A673 (cell line): ENCODE results near the gene SGMS1. TPM values are rescaled to one million over a fixed set of nuclear protein-coding genes. Genes with fewer than 3 reads are reported as not detected.
A peak's percentile ranks its signal among the peaks of the same experiment; 100 is the strongest.

Source experiments
- BruUV-seq: library from RNA; stranded (reverse); fragments of 400-500 nt; replicated peaks from 2 replicates; lab custom pipeline; 2021; lab: Mats Ljungman, UMichigan
- CTCF ChIA-PET: fragments of 300-600 bp; sonication (Branson Sonifier 250); formaldehyde crosslinking; loops from one replicate; lab custom pipeline; 2022; ENCODE audit warnings: antibody characterized with exemption; lab: Charles Lee
- POLR2A ChIA-PET: fragments of 300-600 bp; sonication (Branson Sonifier 250); formaldehyde crosslinking; loops from one replicate; lab custom pipeline; 2022; ENCODE audit warnings: antibody characterized with exemption; ENCODE audit not compliant: low non-redundant PET; lab: Charles Lee
- DNase-seq: peaks from one replicate; pipeline ENCODE4 v3.0.0-alpha.2; 2015; ENCODE audit warnings: low spot score
- H3K27ac ChIP-seq: fragments of 200-600 bp; sonication (generic); 2 replicates; pipeline ENCODE4 v1.5.1; 2016; ENCODE audit warnings: mixed run types, low read depth, mild to moderate bottlenecking, mixed read lengths, antibody characterized with exemption, low read length; ENCODE audit not compliant: poor library complexity, severe bottlenecking
- H3K27me3 ChIP-seq: fragments of 200-600 bp; sonication (generic); replicated peaks from 2 replicates; pipeline ENCODE4 v1.6.1; 2017; ENCODE audit warnings: mixed run types, low read depth, mild to moderate bottlenecking, mixed read lengths, antibody characterized with exemption, low read length; ENCODE audit not compliant: insufficient read depth, poor library complexity
- H3K36me3 ChIP-seq: fragments of 200-600 bp; sonication (generic); 2 replicates; pipeline ENCODE4 v1.6.1; 2016; ENCODE audit warnings: mixed run types, mild to moderate bottlenecking, mixed read lengths, antibody characterized with exemption, low read length; ENCODE audit not compliant: insufficient read depth, poor library complexity, severe bottlenecking
- H3K4me1 ChIP-seq: fragments of 200-600 bp; sonication (generic); 2 replicates; pipeline ENCODE4 v1.6.1; 2017; ENCODE audit warnings: mixed run types, mild to moderate bottlenecking, mixed read lengths, antibody characterized with exemption, low read length; ENCODE audit not compliant: insufficient read depth, poor library complexity, severe bottlenecking
- H3K4me3 ChIP-seq: fragments of 200-600 bp; sonication (generic); 2 replicates; pipeline ENCODE4 v1.5.1; 2016; ENCODE audit warnings: low read depth, mixed run types, mild to moderate bottlenecking, mixed read lengths, low read length; ENCODE audit not compliant: poor library complexity, severe bottlenecking
- H3K9me3 ChIP-seq: fragments of 200-600 bp; sonication (generic); 2 replicates; pipeline ENCODE4 v1.6.1; 2016; ENCODE audit warnings: mixed run types, low read depth, mild to moderate bottlenecking, mixed read lengths, antibody characterized with exemption, low read length; ENCODE audit not compliant: poor library complexity, severe bottlenecking
- CTCF ChIP-seq: fragments of 300-800, 200-600 bp; sonication (generic); conservative IDR thresholded peaks from 2 replicates; pipeline ENCODE4 v1.5.1; 2017; ENCODE audit warnings: low read depth, mild to moderate bottlenecking, antibody characterized with exemption, low read length, moderate library complexity, mixed read lengths
- EZH2 ChIP-seq: fragments of 200-600 bp; sonication (generic); IDR thresholded peaks from 2 replicates; pipeline ENCODE4 v1.6.1; 2017; ENCODE audit warnings: borderline replicate concordance, low read depth, mild to moderate bottlenecking, mixed read lengths, antibody characterized with exemption, low read length; ENCODE audit not compliant: poor library complexity, severe bottlenecking
- intact Hi-C: fragments of 100-400 bp; cut with micrococcal nuclease; formaldehyde crosslinking; loops from one replicate; pipeline ENCODE4 v1.10.0; 2022; ENCODE audit not compliant: unreplicated experiment
- total RNA-seq: library from RNA; stranded (reverse); gene quantifications from 2 replicates; pipeline ENCODE4 v1.2.3, GENCODE V29; 2021

The SGMS1 gene
- total RNA-seq, 1 experiment from 2014 or later = 13.0 TPM

GRCh38 chr10:50280049-50280841, 343.5 kb downstream of the SGMS1 start:
- no peaks in the 10 kb centered on the region for H3K4me1 ChIP-seq
- no peak overlapping the region for H3K27ac ChIP-seq
- ChIA-PET POLR2A (no interaction called here), CTCF (no interaction called here)
- DNase-seq = no peak
- H3K4me3 ChIP-seq = no peak overlapping the region
- peaks cover 41% of the 10 kb centered on the region for H3K27me3 ChIP-seq
- intact Hi-C loops = no loop called here
- BruUV-seq = no TSS peak
- no peaks in the 10 kb centered on the region for H3K36me3 ChIP-seq
- H3K9me3 ChIP-seq = no peaks in the 10 kb centered on the region
- no peak for TF ChIP-seq EZH2
- TF ChIP-seq CTCF = no peak

GRCh38 chr10:50279489-50279888, 344.3 kb downstream of the SGMS1 start:
- Histone ChIP-seq H3K9me3 (no peaks in the 10 kb centered on the region), H3K4me1 (no peaks in the 10 kb centered on the region), H3K4me3 (no peak overlapping the region), H3K36me3 (no peaks in the 10 kb centered on the region), H3K27ac (no peak overlapping the region), H3K27me3 (peaks cover 41% of the 10 kb centered on the region)
- CTCF ChIA-PET = no interaction called here
- POLR2A ChIA-PET = no interaction called here
- intact Hi-C loops = no loop called here
- no peak for DNase-seq
- TF ChIP-seq EZH2 (no peak), CTCF (no peak)
- no TSS peak for BruUV-seq

DNA sequence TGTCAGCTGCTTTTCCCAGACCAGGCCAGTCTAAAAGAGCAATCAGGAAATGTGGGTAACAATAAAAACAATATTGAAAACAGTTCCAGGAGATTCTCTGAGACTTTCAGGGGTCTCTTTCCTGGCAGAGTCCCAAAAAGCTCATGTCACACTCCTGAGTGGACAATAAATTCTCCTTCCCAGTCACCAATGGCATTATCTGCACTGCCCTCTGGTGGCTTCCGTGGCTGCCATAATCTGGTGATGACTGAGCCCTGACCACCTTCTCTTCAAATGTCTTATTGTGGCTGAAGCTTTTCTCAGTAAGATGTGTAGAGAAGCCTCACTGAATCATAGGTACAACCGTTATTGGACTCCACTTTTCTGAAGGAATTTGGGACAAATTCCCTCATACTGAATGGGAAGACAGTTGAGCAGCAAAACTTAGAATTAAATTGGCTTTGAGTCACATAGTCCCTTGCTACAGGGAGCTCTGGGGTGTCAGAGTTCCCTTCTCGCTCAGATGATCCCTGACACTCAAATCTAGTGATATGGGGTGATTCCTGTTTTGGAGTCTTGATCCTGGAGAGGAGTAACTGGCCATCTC, 348.0 kb downstream of the SGMS1 start:
- DNase-seq = peak; percentile 38
- H3K4me3 ChIP-seq = no peak overlapping the region
- no peaks in the 10 kb centered on the region for H3K4me1 ChIP-seq
- TF ChIP-seq EZH2 (no peak), CTCF (peak; percentile 73)
- ChIA-PET CTCF (interaction anchor here (0.6 kb wide), 1 partner anchor 12 kb away, joined by 3 read pairs; no protein-coding TSS in a partner anchor), POLR2A (no interaction called here)
- BruUV-seq = no TSS peak
- no peaks in the 10 kb centered on the region for H3K36me3 ChIP-seq
- no peak overlapping the region for H3K27ac ChIP-seq
- peaks cover 23% of the 10 kb centered on the region for H3K27me3 ChIP-seq
- no peaks in the 10 kb centered on the region for H3K9me3 ChIP-seq
- intact Hi-C loops = no loop called here
